ENCODE data around the gene STT3A. TPM values are rescaled to one million over a fixed set of nuclear protein-coding genes. Genes with fewer than 3 reads are reported as not detected.

Gene STT3A
- total and polyA plus RNA-seq, 4 donors = 47.5 to 176 (median 130) TPM

DNA sequence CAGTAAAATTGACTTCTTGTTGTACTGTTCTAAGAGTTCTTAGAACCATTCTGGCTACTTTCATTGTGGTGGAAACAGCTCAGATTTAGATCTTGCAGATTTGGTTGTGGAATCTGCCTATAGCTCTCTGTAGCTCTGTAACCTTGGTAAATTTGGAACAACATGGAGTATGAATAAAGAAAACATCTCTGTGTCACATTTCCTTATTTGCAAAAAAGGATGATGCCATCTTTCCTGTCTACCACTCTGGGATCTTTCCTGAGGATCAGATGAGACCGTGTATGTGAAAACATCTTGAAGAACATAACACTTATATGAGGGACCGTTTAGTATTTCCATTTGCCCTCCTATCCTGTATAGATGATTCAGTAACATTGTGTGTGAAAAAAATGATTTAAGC is 78.9 kb downstream of the STT3A start:
- no peaks in the 10 kb centered on the region for H3K9me3 ChIP-seq (ENCODE audit: control insufficient read depth in 4 of 4, low read length in 3 of 4)
- DNase-seq (ENCODE audit: low spot score) = no peak
- H3K4me3 ChIP-seq (ENCODE audit: low read depth in 1 of 3, low read length in 3 of 3) = no peak overlapping the region
- WGBS = 91% methylated on average over 2 of the region's 2 CpGs
- no peaks in the 10 kb centered on the region for H3K36me3 ChIP-seq (ENCODE audit: control insufficient read depth in 4 of 4, insufficient read depth in 3 of 4, low read depth in 1 of 4, low read length in 3 of 4)
- TF ChIP-seq RAD21 (IDR thresholded peaks at IDR 0.05) (no peak), TAF1 (conservative IDR thresholded peaks at IDR 0.05) (no peak), NR2F2 (IDR thresholded peaks at IDR 0.05) (no peak), HNF4A (conservative IDR thresholded peaks at IDR 0.05) (no peak), SP1 (IDR thresholded peaks at IDR 0.05) (no peak), HNF4G (IDR thresholded peaks at IDR 0.05) (no peak), YY1 (IDR thresholded peaks at IDR 0.05) (no peak)
- H3K9ac ChIP-seq (ENCODE audit: low read depth in 1 of 2, low read length in 2 of 2) = no peak overlapping the region
- no peaks in the 10 kb centered on the region for H3K27me3 ChIP-seq (ENCODE audit: control insufficient read depth in 4 of 4, insufficient read depth in 4 of 4, low read length in 3 of 4)
- no peaks in the 10 kb centered on the region for H3K4me1 ChIP-seq (ENCODE audit: control insufficient read depth in 4 of 4, insufficient read depth in 4 of 4, low read length in 3 of 4)
- H3K27ac ChIP-seq (ENCODE audit: low read depth in 1 of 2, low read length in 2 of 2) = no peak overlapping the region

Small RNA genes lying within 50 kb of the gene (small RNA-seq; reads per million reads assigned to genes)
- gene RNU2-35P (not detected), gene RNU6-1156P (not detected)

Other genes starting within 250 kb of the STT3A start
- gene FEZ1, start 96.6 kb upstream of the STT3A start, total RNA-seq = 10 to 100 TPM in 1 of 2 donors, 1 to 10 TPM in 1; 5.7 to 22.2 TPM
- 1 to 10 TPM; 5.8 to 6.5 TPM for gene FEZ1, start 96.6 kb upstream of the STT3A start, polyA plus RNA-seq
- gene EI24, start 23.4 kb upstream of the STT3A start, total RNA-seq = 100 to 1,000 TPM in 1 of 2 donors, 10 to 100 TPM in 1; 64.9 to 288 TPM
- 100 to 1,000 TPM; 154 to 253 TPM for gene EI24, start 23.4 kb upstream of the STT3A start, polyA plus RNA-seq
- 10 to 100 TPM in 1 of 2 donors, under 1 TPM in 1; 0.59 to 21.7 TPM for gene CHEK1, start 32.3 kb downstream of the STT3A start, total RNA-seq
- 1 to 10 TPM in 1 of 2 donors, under 1 TPM in 1; 0.68 to 1.0 TPM for gene CHEK1, start 32.3 kb downstream of the STT3A start, polyA plus RNA-seq
- not detected for gene ACRV1, start 88.0 kb downstream of the STT3A start, total RNA-seq
- gene ACRV1, start 88.0 kb downstream of the STT3A start, polyA plus RNA-seq = not detected
- gene PATE1, start 153.4 kb downstream of the STT3A start, total RNA-seq = not detected
- gene PATE1, start 153.4 kb downstream of the STT3A start, polyA plus RNA-seq = not detected
- gene PATE2, start 186.0 kb downstream of the STT3A start, total RNA-seq = not detected
- not detected for gene PATE2, start 186.0 kb downstream of the STT3A start, polyA plus RNA-seq
- gene PATE3, start 195.3 kb downstream of the STT3A start, total RNA-seq = not detected
- not detected for gene PATE3, start 195.3 kb downstream of the STT3A start, polyA plus RNA-seq
- not detected for gene PATE4, start 240.5 kb downstream of the STT3A start, total RNA-seq
- not detected for gene PATE4, start 240.5 kb downstream of the STT3A start, polyA plus RNA-seq

All from liver (tissue), 10 donors.